ENCODE measurements around the gene PYM1.

The PYM1 gene

GRCh38 chr12:55927588-55928502 is at the start of gene PYM1:
PYM1 (minus strand) TSS chr12:55927894; CDS start chr12:55927761, 133 bp downstream.
- peak within 1 kb of the TSS; percentile 80 for H3K4me3 ChIP-seq (ENCODE audit: low read depth, low read length)
- POLR2A ChIA-PET, result interaction anchor here (0.6 to 4.4 kb wide), 10 partner anchors 12 to 189 kb away, joined by 4 to 42 read pairs (median 8); partner anchors contain the start of genes DNAJC14, ORMDL2, RAB5B and SARNP
- TF ChIP-seq ZBTB20 (tag by site-specific recombination; IDR thresholded peaks at IDR 0.05) (peak; percentile 67; the same call in 1 of the 2 replicates), ZNF433 (tag by site-specific recombination; IDR thresholded peaks at IDR 0.05; ENCODE audit: low read depth) (no peak), ZNF560 (tag by site-specific recombination; IDR thresholded peaks at IDR 0.05; ENCODE audit: borderline replicate concordance) (no peak), ZNF184 (tag by site-specific recombination; IDR thresholded peaks at IDR 0.05) (no peak), ZNF10 (tag by site-specific recombination; IDR thresholded peaks at IDR 0.05) (no peak), BCL11B (tag by site-specific recombination; IDR thresholded peaks at IDR 0.05; ENCODE audit: low read depth) (no peak), ZNF169 (tag by site-specific recombination; IDR thresholded peaks at IDR 0.05) (no peak), REPIN1 (tag by site-specific recombination; IDR thresholded peaks at IDR 0.05; ENCODE audit: low read depth) (no peak), SCRT1 (tag by site-specific recombination; IDR thresholded peaks at IDR 0.05; ENCODE audit: borderline replicate concordance) (0 out of 2 replicates have a peak, but pooled peaks have one; percentile 51), ZNF518A (tag by site-specific recombination; conservative IDR thresholded peaks at IDR 0.05; ENCODE audit: low read depth) (no peak), ZNF350 (tag by site-specific recombination; IDR thresholded peaks at IDR 0.05) (no peak), ZNF48 (tag by site-specific recombination; IDR thresholded peaks at IDR 0.05) (no peak), ZNF792 (tag by site-specific recombination; IDR thresholded peaks at IDR 0.05) (0 out of 2 replicates have a peak, but pooled peaks have one; percentile 31), ZNF157 (tag by site-specific recombination; IDR thresholded peaks at IDR 0.05) (no peak), YY1 (tag by site-specific recombination; IDR thresholded peaks at IDR 0.05) (no peak), ZNF785 (tag by site-specific recombination; IDR thresholded peaks at IDR 0.05) (no peak), HOXD13 (CRISPR knock-in tag; IDR thresholded peaks at IDR 0.05; ENCODE audit: borderline replicate concordance) (no peak), ZNF555 (tag by site-specific recombination; conservative IDR thresholded peaks at IDR 0.05) (no peak), SP7 (tag by site-specific recombination; IDR thresholded peaks at IDR 0.05) (0 out of 2 replicates have a peak, but pooled peaks have one; percentile 9), ZNF24 (tag by site-specific recombination; IDR thresholded peaks at IDR 0.05) (no peak), SCRT2 (tag by site-specific recombination; IDR thresholded peaks at IDR 0.05) (peak; percentile 81), CTCF (tag by site-specific recombination; IDR thresholded peaks at IDR 0.05) (peak; percentile 54; the same call in 1 of the 2 replicates), ZNF426 (tag by site-specific recombination; IDR thresholded peaks at IDR 0.05) (no peak), ZNF16 (tag by site-specific recombination; IDR thresholded peaks at IDR 0.05; ENCODE audit: low read depth) (no peak), ZNF449 (tag by site-specific recombination; IDR thresholded peaks at IDR 0.05) (peak; percentile 94), ZNF274 (IDR thresholded peaks at IDR 0.05; ENCODE audit: low read length) (no peak), ZNF274 (tag by site-specific recombination; IDR thresholded peaks at IDR 0.05; ENCODE audit: borderline replicate concordance) (no peak), SALL2 (tag by site-specific recombination; IDR thresholded peaks at IDR 0.05; ENCODE audit: borderline replicate concordance) (no peak), ZNF660 (tag by site-specific recombination; IDR thresholded peaks at IDR 0.05) (peak; percentile 32; the same call in 1 of the 2 replicates), ZFHX2 (tag by site-specific recombination; conservative IDR thresholded peaks at IDR 0.05) (no peak)

More at GRCh38 chr12:55927588-55928502, at the start of gene PYM1:
- H3K9me3 ChIP-seq (ENCODE audit: control insufficient read depth, insufficient read depth, low read depth, low read length), result no peaks in the 10 kb centered on the region
- H3K27ac ChIP-seq (ENCODE audit: extremely low read depth, low read depth, low read length), result peak within 1 kb of the TSS; percentile 94
- peaks cover 10 to 11% of the 10 kb centered on the region in 2 experiments; a peak in 2 of 3 replicates for H3K36me3 ChIP-seq (ENCODE audit: control insufficient read depth in 2 of 2, insufficient read depth in 1 of 2, low read length in 2 of 2)
- CTCF ChIA-PET, result interaction anchor here (0.9 to 2.7 kb wide), 5 partner anchors 11 to 187 kb away, joined by 3 to 27 read pairs (median 3); no protein-coding TSS in a partner anchor
- H3K4me1 ChIP-seq (ENCODE audit: control insufficient read depth, insufficient read depth, low read length), result peaks cover 4% of the 10 kb centered on the region; the same call in 1 of the 2 replicates
